ENCODE measurements around the gene DVL1.

The DVL1 gene

DNA sequence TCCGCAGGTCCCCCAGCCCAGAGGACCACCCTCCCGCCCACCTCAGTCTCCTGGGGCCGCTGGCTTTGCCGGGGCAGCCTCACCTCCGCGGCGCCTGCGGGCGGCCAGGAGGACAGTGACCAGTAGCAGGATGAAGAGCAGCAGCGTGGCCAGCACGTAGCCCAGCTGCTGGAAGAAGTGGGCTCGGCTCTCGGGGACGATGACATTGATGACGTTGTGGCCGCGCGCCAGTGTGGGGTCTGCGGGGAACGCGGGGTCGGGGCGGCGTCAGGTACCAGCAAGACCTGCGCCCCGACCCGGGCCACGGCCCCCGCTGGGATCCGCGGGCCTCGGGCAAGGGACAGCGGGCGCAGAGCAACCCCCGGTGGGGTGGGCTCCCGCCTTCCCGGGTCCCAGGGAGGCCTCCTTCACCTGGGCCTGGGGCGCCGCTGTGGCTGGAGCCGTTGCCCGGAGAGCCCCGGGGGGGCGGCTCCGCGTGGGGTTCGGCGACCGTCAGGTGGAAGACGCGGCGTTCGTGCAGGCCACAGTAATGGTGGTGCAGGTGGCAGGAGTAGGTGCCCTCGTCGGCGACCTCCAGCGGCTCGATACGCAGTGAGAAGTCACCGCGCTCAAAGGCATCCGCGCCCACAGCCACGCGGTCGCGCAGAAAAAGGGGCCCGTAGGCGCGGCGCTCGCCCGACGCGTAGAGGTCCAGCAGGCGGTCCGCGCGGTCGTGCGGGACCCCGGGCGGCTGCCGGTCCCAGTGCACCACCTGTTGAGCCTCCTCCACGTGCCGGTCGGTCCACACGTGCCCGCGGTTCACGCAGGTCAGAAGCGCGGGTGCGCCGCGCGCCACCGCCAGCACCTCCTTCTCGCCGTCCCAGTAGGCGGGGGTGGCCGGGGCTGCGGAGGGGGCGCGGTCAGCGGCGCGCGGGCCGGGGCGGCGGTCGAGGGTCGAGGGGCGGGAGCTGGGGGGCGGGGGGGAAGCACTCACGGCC, 5.3 kb upstream of the DVL1 start:
- Histone ChIP-seq H3K36me3 (ENCODE audit: control insufficient read depth, low read length) (no peaks in the 10 kb centered on the region), H3K9me3 (ENCODE audit: control insufficient read depth, insufficient read depth, low read length) (no peaks in the 10 kb centered on the region), H3F3A (ENCODE audit: control insufficient read depth, insufficient read depth) (no peaks in the 10 kb centered on the region; the same call in 1 of the 2 replicates), H3K79me2 (ENCODE audit: control insufficient read depth, low read length) (no peaks in the 10 kb centered on the region), H4K20me1 (ENCODE audit: control insufficient read depth, insufficient read depth, low read depth, low read length) (no peaks in the 10 kb centered on the region), H3K9me2 (replicated peaks; ENCODE audit: control insufficient read depth, low read length) (no peaks in the 10 kb centered on the region), H3K4me1 (ENCODE audit: control insufficient read depth, low read length) (no peaks in the 10 kb centered on the region), H3K27me3 (ENCODE audit: control insufficient read depth, low read length) (peaks cover 26% of the 10 kb centered on the region), H3K4me3 (ENCODE audit: low read length) (no peak overlapping the region), H3K27ac (ENCODE audit: low read depth, low read length) (no peak overlapping the region), H3K4me2 (ENCODE audit: low read length) (no peak overlapping the region)
- TF ChIP-seq CTCF (IDR thresholded peaks at IDR 0.05; ENCODE audit: low read depth, low read length, poor library complexity, severe bottlenecking) (no peak), EZH2phosphoT487 (IDR thresholded peaks at IDR 0.05; ENCODE audit: borderline replicate concordance, low read length) (no peak)

DNA sequence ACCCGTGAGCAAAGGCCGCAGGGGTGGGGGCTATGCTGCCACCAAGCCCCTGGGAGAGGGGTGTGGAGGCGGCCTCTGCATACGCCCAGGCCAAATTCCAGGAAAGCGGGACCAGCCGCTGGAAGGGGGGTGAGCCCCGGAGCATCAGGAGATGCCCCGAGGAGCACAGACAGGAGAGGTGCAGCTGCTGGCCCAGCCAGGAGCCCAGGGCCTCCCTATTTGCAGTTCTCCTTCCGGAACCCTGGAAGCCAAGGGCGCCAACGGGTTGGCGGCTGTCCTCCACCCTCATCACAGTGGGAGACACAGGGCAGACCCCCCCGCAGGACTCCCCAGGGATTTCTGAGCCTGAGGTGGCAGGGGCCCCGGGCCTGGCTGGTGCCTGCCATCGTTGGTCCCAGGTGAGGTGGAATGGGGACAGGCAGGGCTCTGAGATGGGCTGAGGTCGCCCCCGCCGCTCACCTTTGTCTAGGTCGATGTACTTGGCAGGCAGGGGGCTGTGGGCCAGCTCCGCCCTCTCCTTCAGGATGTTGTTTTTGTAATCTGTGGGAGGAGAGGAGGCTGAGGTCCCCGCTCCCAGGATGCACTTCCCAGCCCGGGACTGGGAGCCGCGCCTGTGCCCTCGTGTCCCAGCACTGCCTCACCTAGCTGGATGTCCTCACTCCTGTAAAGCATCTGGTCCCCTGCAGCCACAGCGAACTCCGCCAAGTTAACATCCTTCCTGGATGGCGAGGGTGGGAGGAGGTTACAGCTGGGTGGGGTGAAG, 4.4 kb upstream of the DVL1 start:
- Histone ChIP-seq H3K27ac (ENCODE audit: low read depth, low read length) (no peak overlapping the region), H3K4me3 (ENCODE audit: low read length) (no peak overlapping the region), H3K9me2 (replicated peaks; ENCODE audit: control insufficient read depth, low read length) (no peaks in the 10 kb centered on the region), H3K4me1 (ENCODE audit: control insufficient read depth, low read length) (no peaks in the 10 kb centered on the region), H3K36me3 (ENCODE audit: control insufficient read depth, low read length) (no peaks in the 10 kb centered on the region), H3K27me3 (ENCODE audit: control insufficient read depth, low read length) (peaks cover 22% of the 10 kb centered on the region), H3K79me2 (ENCODE audit: control insufficient read depth, low read length) (peaks cover 3% of the 10 kb centered on the region), H3K9me3 (ENCODE audit: control insufficient read depth, insufficient read depth, low read length) (no peaks in the 10 kb centered on the region), H3F3A (ENCODE audit: control insufficient read depth, insufficient read depth) (no peaks in the 10 kb centered on the region; the same call in 1 of the 2 replicates), H3K4me2 (ENCODE audit: low read length) (no peak overlapping the region), H4K20me1 (ENCODE audit: control insufficient read depth, insufficient read depth, low read depth, low read length) (no peaks in the 10 kb centered on the region)
- TF ChIP-seq EZH2phosphoT487 (IDR thresholded peaks at IDR 0.05; ENCODE audit: borderline replicate concordance, low read length) (no peak), CTCF (IDR thresholded peaks at IDR 0.05; ENCODE audit: low read depth, low read length, poor library complexity, severe bottlenecking) (no peak)

GRCh38 chr1:1352786-1353388, 3.7 kb upstream of the DVL1 start:
- Histone ChIP-seq H3K79me2 (ENCODE audit: control insufficient read depth, low read length) (peaks cover 10% of the 10 kb centered on the region), H3K9me3 (ENCODE audit: control insufficient read depth, insufficient read depth, low read length) (no peaks in the 10 kb centered on the region), H3K4me3 (ENCODE audit: low read length) (no peak overlapping the region), H4K20me1 (ENCODE audit: control insufficient read depth, insufficient read depth, low read depth, low read length) (no peaks in the 10 kb centered on the region), H3K27me3 (ENCODE audit: control insufficient read depth, low read length) (peaks cover 16% of the 10 kb centered on the region), H3K36me3 (ENCODE audit: control insufficient read depth, low read length) (no peaks in the 10 kb centered on the region), H3K9me2 (replicated peaks; ENCODE audit: control insufficient read depth, low read length) (no peaks in the 10 kb centered on the region), H3K4me1 (ENCODE audit: control insufficient read depth, low read length) (peaks cover 5% of the 10 kb centered on the region), H3F3A (ENCODE audit: control insufficient read depth, insufficient read depth) (no peaks in the 10 kb centered on the region; the same call in 1 of the 2 replicates), H3K27ac (ENCODE audit: low read depth, low read length) (no peak overlapping the region), H3K4me2 (ENCODE audit: low read length) (no peak overlapping the region)
- no peak for TF ChIP-seq EZH2phosphoT487 (IDR thresholded peaks at IDR 0.05; ENCODE audit: borderline replicate concordance, low read length)
- no peak for TF ChIP-seq CTCF (IDR thresholded peaks at IDR 0.05; ENCODE audit: low read depth, low read length, poor library complexity, severe bottlenecking)
